Liver (tissue), 9 donors: ENCODE measurements around the gene TPSD1. TPM values are rescaled to one million over a fixed set of nuclear protein-coding genes. Genes with fewer than 3 reads are reported as not detected.

Source experiments
- DNase-seq: peaks from one replicate; pipeline ENCODE4 v3.0.0-alpha.2; 2017; ENCODE audit warnings: low spot score
- H3K27ac ChIP-seq, 2 donors: one replicate each; pipeline ENCODE4 v1.7.0; 2013; ENCODE audit warnings: inconsistent platforms in 2 of 2, low read length in 2 of 2, control low read depth in 1 of 2, low read depth in 1 of 2, mild to moderate bottlenecking in 1 of 2
- H3K27me3 ChIP-seq, 4 donors: one replicate each; pipeline versions ENCODE4 v1.6.1 to v1.7.0; 2013; ENCODE audit warnings: low read length in 3 of 4, inconsistent platforms in 1 of 4, mild to moderate bottlenecking in 1 of 4, moderate library complexity in 1 of 4; ENCODE audit not compliant: control insufficient read depth in 4 of 4, insufficient read depth in 4 of 4
- H3K36me3 ChIP-seq, 4 donors: one replicate each; pipeline versions ENCODE4 v1.6.1 to v1.7.0; 2013; ENCODE audit warnings: low read length in 3 of 4, mild to moderate bottlenecking in 3 of 4, low read depth in 1 of 4, moderate library complexity in 1 of 4; ENCODE audit not compliant: control insufficient read depth in 4 of 4, insufficient read depth in 3 of 4
- H3K4me1 ChIP-seq, 4 donors: one replicate each; pipeline versions ENCODE4 v1.6.1 to v1.7.0; 2013; ENCODE audit warnings: low read length in 3 of 4, mild to moderate bottlenecking in 3 of 4, moderate library complexity in 1 of 4; ENCODE audit not compliant: control insufficient read depth in 4 of 4, insufficient read depth in 4 of 4
- H3K4me3 ChIP-seq, 3 donors: one replicate each; pipeline versions ENCODE4 v1.6.1 to v1.7.0; 2013; ENCODE audit warnings: low read length in 3 of 3, control low read depth in 1 of 3, low read depth in 1 of 3, mild to moderate bottlenecking in 1 of 3
- H3K9ac ChIP-seq, 2 donors: one replicate each; pipeline ENCODE4 v1.7.0; 2013; ENCODE audit warnings: low read length in 2 of 2, mild to moderate bottlenecking in 2 of 2, moderate library complexity in 2 of 2, control low read depth in 1 of 2, low read depth in 1 of 2
- H3K9me3 ChIP-seq, 4 donors: one replicate each; pipeline versions ENCODE4 v1.6.1 to v1.7.0; 2013; ENCODE audit warnings: low read length in 3 of 4; ENCODE audit not compliant: control insufficient read depth in 4 of 4
- ATF3 ChIP-seq: IDR thresholded peaks from 2 replicates; pipeline ENCODE4 v1.6.1; 2016; ENCODE audit warnings: antibody characterized with exemption
- EGR1 ChIP-seq, 2 donors: IDR thresholded peaks; 2 replicates each; pipeline ENCODE4 v1.6.1; 2016 to 2018; ENCODE audit warnings: antibody characterized with exemption in 2 of 2, low read depth in 2 of 2
- FOXA1 ChIP-seq: IDR thresholded peaks from 2 replicates; pipeline ENCODE4 v1.6.1; 2016; ENCODE audit warnings: antibody characterized with exemption
- FOXA2 ChIP-seq: IDR thresholded peaks from 2 replicates; pipeline ENCODE4 v1.6.1; 2016; ENCODE audit warnings: antibody characterized with exemption
- GABPA ChIP-seq, 2 donors: IDR thresholded peaks in 1 of 2; conservative IDR thresholded peaks in 1 of 2; 2 replicates each; pipeline ENCODE4 v1.6.1; 2016; ENCODE audit warnings: antibody characterized with exemption in 2 of 2, mild to moderate bottlenecking in 1 of 2, moderate library complexity in 1 of 2
- HNF4A ChIP-seq, 2 donors: conservative IDR thresholded peaks; 2 replicates each; pipeline ENCODE4 v1.6.1; 2016; ENCODE audit warnings: antibody characterized with exemption in 2 of 2, mild to moderate bottlenecking in 2 of 2
- HNF4G ChIP-seq: IDR thresholded peaks from 2 replicates; pipeline ENCODE4 v1.6.1; 2016; ENCODE audit warnings: antibody characterized with exemption
- JUND ChIP-seq, 2 donors: IDR thresholded peaks; 2 replicates each; pipeline ENCODE4 v1.6.1; 2016; ENCODE audit warnings: antibody characterized with exemption in 2 of 2
- NR2F2 ChIP-seq: IDR thresholded peaks from 2 replicates; pipeline ENCODE4 v1.6.1; 2016; ENCODE audit warnings: antibody characterized with exemption
- RAD21 ChIP-seq, 2 donors: IDR thresholded peaks; 2 replicates each; pipeline ENCODE4 v1.6.1; 2016; ENCODE audit warnings: antibody characterized with exemption in 2 of 2, mild to moderate bottlenecking in 2 of 2
- REST ChIP-seq: IDR thresholded peaks from 2 replicates; pipeline ENCODE4 v1.6.1; 2016; ENCODE audit warnings: antibody characterized with exemption, mild to moderate bottlenecking
- RXRA ChIP-seq, 2 donors: IDR thresholded peaks; 2 replicates each; pipeline ENCODE4 v1.6.1; 2017 to 2018; ENCODE audit warnings: antibody characterized with exemption in 2 of 2, mild to moderate bottlenecking in 1 of 2
- SP1 ChIP-seq: IDR thresholded peaks from 2 replicates; pipeline ENCODE4 v1.6.1; 2018; ENCODE audit warnings: antibody characterized with exemption, mild to moderate bottlenecking
- TAF1 ChIP-seq: conservative IDR thresholded peaks from 2 replicates; pipeline ENCODE4 v1.6.1; 2016; ENCODE audit warnings: antibody characterized with exemption, mild to moderate bottlenecking
- YY1 ChIP-seq: IDR thresholded peaks from 2 replicates; pipeline ENCODE4 v1.6.1; 2016; ENCODE audit warnings: antibody characterized with exemption, mild to moderate bottlenecking
- WGBS: extraction: QIAGEN DNeasy Blood & Tissue Kit; methylation state at CpG from one replicate; pipeline ENCODE4 v1.1.7; 2013; 5-methylcytosine and 5-hydroxymethylcytosine counted together
- polyA plus RNA-seq, 2 donors: library from polyadenylated mRNA; stranded (reverse) in 1 of 2; unstranded in 1 of 2; fragments of 200-250 nt in 1 of 2; fragments of >200 nt in 1 of 2; fragmentation: Nextera tagmentation in 1 of 2; extraction: Ambion mirVana in 1 of 2; gene quantifications; one replicate each; pipeline versions ENCODE4 v1.2.1 to v1.2.3, GENCODE V29; 2013 to 2015
- total RNA-seq, 2 donors: library from RNA; depleted of rRNA; stranded (reverse); fragments of >200 nt; gene quantifications; one replicate each; pipeline ENCODE4 v1.2.3, GENCODE V29; 2014
- TF ChIP-seq, protein P1 (sequence below): IDR thresholded peaks from 2 replicates; pipeline ENCODE4 v1.6.1; 2016; ENCODE audit warnings: antibody characterized with exemption
- TF ChIP-seq, protein P2 (sequence below): IDR thresholded peaks from 2 replicates; pipeline ENCODE4 v1.6.1; 2016; ENCODE audit warnings: antibody characterized with exemption
- TF ChIP-seq, protein P3 (sequence below): fragments of 150-350 bp; IDR thresholded peaks from 2 replicates; pipeline ENCODE4 v1.5.1; 2017; ENCODE audit warnings: improper control_type of control experiment, low read depth, low read length; ENCODE audit not compliant: missing input control
- donor health status: healthy.
- donor health status: healthy.
- donor health status: healthy.
- donor health status: healthy.
- donor health status: healthy.

Gene TPSD1
- total and polyA plus RNA-seq, 4 donors: 0.28 to 0.40 TPM; not detected in 2

DNA sequence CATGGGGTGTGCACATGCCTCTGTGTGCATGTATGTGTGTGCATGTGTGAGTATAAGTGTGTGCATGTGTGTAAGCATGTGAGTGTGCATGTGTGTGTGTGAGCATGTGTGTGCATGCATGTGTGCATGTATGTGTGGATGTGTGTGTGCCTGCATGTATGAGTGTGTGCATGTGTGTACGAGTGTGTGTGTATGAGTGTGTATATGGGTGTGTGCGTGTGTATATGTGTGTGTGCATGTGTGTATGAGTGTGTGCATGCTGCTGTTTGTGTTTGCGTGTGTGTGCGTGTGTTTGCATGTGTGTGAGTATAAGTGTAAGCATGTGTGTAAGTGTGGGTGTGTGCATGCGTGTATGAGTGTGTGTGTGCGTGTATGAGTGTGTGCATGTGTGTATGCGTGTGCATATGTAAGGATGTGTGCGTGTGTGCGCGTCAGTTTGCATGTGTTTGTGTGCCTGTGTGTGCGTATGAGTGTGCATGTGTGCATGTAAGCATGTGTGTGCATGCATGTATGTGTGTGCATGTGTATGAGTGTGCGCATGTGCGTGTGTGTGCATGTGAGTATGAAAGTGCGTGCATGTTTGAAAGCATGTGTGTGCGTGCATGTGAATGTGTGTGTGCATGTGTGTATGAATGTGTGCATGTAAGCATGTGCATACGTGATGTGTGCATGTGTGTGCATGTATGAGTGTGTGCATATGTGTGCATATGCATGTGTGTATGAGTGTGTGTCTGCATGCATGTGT lies 8.6 kb downstream of the TPSD1 start:
- Histone ChIP-seq H3K9ac (no peak overlapping the region), H3K4me1 (no peaks in the 10 kb centered on the region), H3K36me3 (no peaks in the 10 kb centered on the region), H3K27me3 (peaks cover 0 to 9% (median 1%) of the 10 kb centered on the region in 4 donors), H3K4me3 (no peak overlapping the region), H3K9me3 (no peaks in the 10 kb centered on the region), H3K27ac (no peak overlapping the region)
- DNase-seq: no peak
- TF ChIP-seq FOXA1: no peak
- no peak for TF ChIP-seq SP1
- TF ChIP-seq HNF4A (conservative IDR thresholded peaks at IDR 0.05): no peak
- TF ChIP-seq RAD21 (IDR thresholded peaks at IDR 0.05): no peak
- TF ChIP-seq ATF3: no peak
- no peak for TF ChIP-seq NR2F2
- TF ChIP-seq REST: no peak
- TF ChIP-seq HNF4G: no peak
- TF ChIP-seq YY1: no peak
- TF ChIP-seq, protein P1, sequence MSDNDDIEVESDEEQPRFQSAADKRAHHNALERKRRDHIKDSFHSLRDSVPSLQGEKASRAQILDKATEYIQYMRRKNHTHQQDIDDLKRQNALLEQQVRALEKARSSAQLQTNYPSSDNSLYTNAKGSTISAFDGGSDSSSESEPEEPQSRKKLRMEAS: no peak
- TF ChIP-seq FOXA2: no peak
- TF ChIP-seq, protein P2, sequence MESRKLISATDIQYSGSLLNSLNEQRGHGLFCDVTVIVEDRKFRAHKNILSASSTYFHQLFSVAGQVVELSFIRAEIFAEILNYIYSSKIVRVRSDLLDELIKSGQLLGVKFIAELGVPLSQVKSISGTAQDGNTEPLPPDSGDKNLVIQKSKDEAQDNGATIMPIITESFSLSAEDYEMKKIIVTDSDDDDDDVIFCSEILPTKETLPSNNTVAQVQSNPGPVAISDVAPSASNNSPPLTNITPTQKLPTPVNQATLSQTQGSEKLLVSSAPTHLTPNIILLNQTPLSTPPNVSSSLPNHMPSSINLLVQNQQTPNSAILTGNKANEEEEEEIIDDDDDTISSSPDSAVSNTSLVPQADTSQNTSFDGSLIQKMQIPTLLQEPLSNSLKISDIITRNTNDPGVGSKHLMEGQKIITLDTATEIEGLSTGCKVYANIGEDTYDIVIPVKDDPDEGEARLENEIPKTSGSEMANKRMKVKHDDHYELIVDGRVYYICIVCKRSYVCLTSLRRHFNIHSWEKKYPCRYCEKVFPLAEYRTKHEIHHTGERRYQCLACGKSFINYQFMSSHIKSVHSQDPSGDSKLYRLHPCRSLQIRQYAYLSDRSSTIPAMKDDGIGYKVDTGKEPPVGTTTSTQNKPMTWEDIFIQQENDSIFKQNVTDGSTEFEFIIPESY: no peak
- no peak for TF ChIP-seq RXRA (IDR thresholded peaks at IDR 0.05)
- no peak for TF ChIP-seq EGR1 (IDR thresholded peaks at IDR 0.05; ENCODE audit: low read depth in 2 of 2)
- no peak for TF ChIP-seq TAF1
- no peak for TF ChIP-seq GABPA (IDR thresholded peaks at IDR 0.05 in 1 of 2, conservative IDR thresholded peaks at IDR 0.05 in 1 of 2)
- TF ChIP-seq, protein P3, sequence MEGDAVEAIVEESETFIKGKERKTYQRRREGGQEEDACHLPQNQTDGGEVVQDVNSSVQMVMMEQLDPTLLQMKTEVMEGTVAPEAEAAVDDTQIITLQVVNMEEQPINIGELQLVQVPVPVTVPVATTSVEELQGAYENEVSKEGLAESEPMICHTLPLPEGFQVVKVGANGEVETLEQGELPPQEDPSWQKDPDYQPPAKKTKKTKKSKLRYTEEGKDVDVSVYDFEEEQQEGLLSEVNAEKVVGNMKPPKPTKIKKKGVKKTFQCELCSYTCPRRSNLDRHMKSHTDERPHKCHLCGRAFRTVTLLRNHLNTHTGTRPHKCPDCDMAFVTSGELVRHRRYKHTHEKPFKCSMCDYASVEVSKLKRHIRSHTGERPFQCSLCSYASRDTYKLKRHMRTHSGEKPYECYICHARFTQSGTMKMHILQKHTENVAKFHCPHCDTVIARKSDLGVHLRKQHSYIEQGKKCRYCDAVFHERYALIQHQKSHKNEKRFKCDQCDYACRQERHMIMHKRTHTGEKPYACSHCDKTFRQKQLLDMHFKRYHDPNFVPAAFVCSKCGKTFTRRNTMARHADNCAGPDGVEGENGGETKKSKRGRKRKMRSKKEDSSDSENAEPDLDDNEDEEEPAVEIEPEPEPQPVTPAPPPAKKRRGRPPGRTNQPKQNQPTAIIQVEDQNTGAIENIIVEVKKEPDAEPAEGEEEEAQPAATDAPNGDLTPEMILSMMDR: no peak
- TF ChIP-seq JUND (IDR thresholded peaks at IDR 0.05): no peak
- WGBS: 96% methylated on average over 16 of the region's 16 CpGs
